Measurements from ENCODE around the gene CIART.

- TF ChIP-seq POLR2AphosphoS5 (IDR thresholded peaks at IDR 0.05; ENCODE audit: low read depth, low read length) (no peak), CHD2 (IDR thresholded peaks at IDR 0.05; ENCODE audit: low read length, partially characterized antibody) (no peak)
- TF ChIP-seq, protein P1, sequence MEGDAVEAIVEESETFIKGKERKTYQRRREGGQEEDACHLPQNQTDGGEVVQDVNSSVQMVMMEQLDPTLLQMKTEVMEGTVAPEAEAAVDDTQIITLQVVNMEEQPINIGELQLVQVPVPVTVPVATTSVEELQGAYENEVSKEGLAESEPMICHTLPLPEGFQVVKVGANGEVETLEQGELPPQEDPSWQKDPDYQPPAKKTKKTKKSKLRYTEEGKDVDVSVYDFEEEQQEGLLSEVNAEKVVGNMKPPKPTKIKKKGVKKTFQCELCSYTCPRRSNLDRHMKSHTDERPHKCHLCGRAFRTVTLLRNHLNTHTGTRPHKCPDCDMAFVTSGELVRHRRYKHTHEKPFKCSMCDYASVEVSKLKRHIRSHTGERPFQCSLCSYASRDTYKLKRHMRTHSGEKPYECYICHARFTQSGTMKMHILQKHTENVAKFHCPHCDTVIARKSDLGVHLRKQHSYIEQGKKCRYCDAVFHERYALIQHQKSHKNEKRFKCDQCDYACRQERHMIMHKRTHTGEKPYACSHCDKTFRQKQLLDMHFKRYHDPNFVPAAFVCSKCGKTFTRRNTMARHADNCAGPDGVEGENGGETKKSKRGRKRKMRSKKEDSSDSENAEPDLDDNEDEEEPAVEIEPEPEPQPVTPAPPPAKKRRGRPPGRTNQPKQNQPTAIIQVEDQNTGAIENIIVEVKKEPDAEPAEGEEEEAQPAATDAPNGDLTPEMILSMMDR (IDR thresholded peaks at IDR 0.05), result no peak
- TF ChIP-seq, protein P2, sequence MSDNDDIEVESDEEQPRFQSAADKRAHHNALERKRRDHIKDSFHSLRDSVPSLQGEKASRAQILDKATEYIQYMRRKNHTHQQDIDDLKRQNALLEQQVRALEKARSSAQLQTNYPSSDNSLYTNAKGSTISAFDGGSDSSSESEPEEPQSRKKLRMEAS (IDR thresholded peaks at IDR 0.05; ENCODE audit: low read depth), result no peak
These were observed 38.3 kb downstream of the CIART start for GRCh38 chr1:150320667-150320978.
